ENCODE results near the gene ERCC6.

GRCh38 chr10:49509771-49510303 is 29.1 kb downstream of the ERCC6 start:
- TF ChIP-seq POLR2A (IDR thresholded peaks at IDR 0.05) (no peak), CTCF (IDR thresholded peaks at IDR 0.05) (no peak)
